Prostate gland (tissue), 2 donors: Measurements from ENCODE around the gene APOBEC3G. TPM values are rescaled to one million over a fixed set of nuclear protein-coding genes. Genes with fewer than 3 reads are reported as not detected.

ENCODE experiments used
- DNase-seq: peaks from one replicate; pipeline ENCODE4 v3.0.0-alpha.2; 2019; ENCODE audit warnings: low spot score
- H3K27ac ChIP-seq, 2 donors: fragments of 200-600 bp; sonication (generic); 2 replicates each; pipeline ENCODE4 v1.5.1; 2017 to 2019
- H3K27me3 ChIP-seq: fragments of 200-600 bp; sonication (generic); replicated peaks from 2 replicates; pipeline ENCODE4 v1.5.1; 2019; ENCODE audit not compliant: insufficient read depth
- H3K36me3 ChIP-seq, 2 donors: fragments of 200-600 bp; sonication (generic); 1 replicate in 1 of 2; 2 replicates in 1 of 2; pipeline versions ENCODE4 v1.5.1 to v1.8.1; 2017 to 2019
- H3K4me1 ChIP-seq: fragments of 200-600 bp; sonication (generic); replicated peaks from 2 replicates; pipeline ENCODE4 v1.5.1; 2019
- H3K4me3 ChIP-seq, 2 donors: fragments of 200-600 bp; sonication (generic); 2 replicates each; pipeline ENCODE4 v1.5.1; 2017 to 2019
- H3K9me3 ChIP-seq: fragments of 200-600 bp; sonication (generic); 2 replicates; pipeline ENCODE4 v1.5.1; 2017
- CTCF ChIP-seq, 4 experiments: fragments of 200-600 bp in 2 of 4; fragments of 450-650 bp in 2 of 4; sonication (generic) in 2 of 4; IDR thresholded peaks; 1 replicate in 3 of 4; 2 replicates in 1 of 4; pipeline ENCODE4 v1.5.1; 2016 to 2019; ENCODE audit warnings: antibody characterized with exemption in 4 of 4, mild to moderate bottlenecking in 2 of 4, moderate library complexity in 2 of 4
- POLR2A ChIP-seq: fragments of 450-650 bp; IDR thresholded peaks from one replicate; pipeline ENCODE4 v1.6.1; 2016; ENCODE audit warnings: antibody characterized with exemption, mild to moderate bottlenecking
- POLR2AphosphoS5 ChIP-seq: sonication (generic); formaldehyde crosslinking; IDR thresholded peaks from one replicate; pipeline ENCODE4 v1.6.1; 2017; ENCODE audit warnings: antibody characterized with exemption
- WGBS: methylation state at CpG from one replicate; pipeline ENCODE4 v1.1.5; 2018; 5-methylcytosine and 5-hydroxymethylcytosine counted together
- intact Hi-C: fragments of 100-400 bp; cut with DNase I; formaldehyde crosslinking; loops from one replicate; pipeline ENCODE4 v1.14.2; 2022
- total RNA-seq, 2 donors: library from RNA; depleted of rRNA; stranded (reverse); fragments of >200 nt; gene quantifications; one replicate each; pipeline ENCODE4 v1.1.0, GENCODE V29; 2016

Gene APOBEC3G
- total RNA-seq, 2 donors from 2014 or later: 17.7 to 52.3 TPM

GRCh38 chr22:39091126-39092081, 14.3 kb downstream of the APOBEC3G start:
- intact Hi-C loops: no loop called here
- H3K27ac ChIP-seq: no peak overlapping the region
- no peaks in the 10 kb centered on the region for H3K9me3 ChIP-seq
- no peaks in the 10 kb centered on the region for H3K4me1 ChIP-seq
- no peak overlapping the region for H3K4me3 ChIP-seq
- 78% methylated on average over 23 of the region's 23 CpGs for WGBS
- DNase-seq: no peak
- H3K36me3 ChIP-seq: no peaks in the 10 kb centered on the region
- H3K27me3 ChIP-seq: no peaks in the 10 kb centered on the region
- TF ChIP-seq CTCF (IDR thresholded peaks at IDR 0.05) (no peak), POLR2A (no peak), POLR2AphosphoS5 (no peak)

- no peaks in the 10 kb centered on the region for H3K36me3 ChIP-seq
- TF ChIP-seq CTCF (IDR thresholded peaks at IDR 0.05): no peak
- TF ChIP-seq POLR2A: no peak
- no peak for TF ChIP-seq POLR2AphosphoS5
- no peaks in the 10 kb centered on the region for H3K27me3 ChIP-seq
- H3K9me3 ChIP-seq: no peaks in the 10 kb centered on the region
- DNase-seq: no peak
- no peaks in the 10 kb centered on the region for H3K4me1 ChIP-seq
- H3K27ac ChIP-seq: no peak overlapping the region
- 74% methylated on average over 8 of the region's 8 CpGs for WGBS
- H3K4me3 ChIP-seq: no peak overlapping the region
- intact Hi-C loops: no loop called here
Measured at GRCh38 chr22:39092111-39092862, 15.2 kb downstream of the APOBEC3G start.

- Histone ChIP-seq H3K27me3 (no peaks in the 10 kb centered on the region), H3K4me3 (no peak overlapping the region), H3K36me3 (no peaks in the 10 kb centered on the region), H3K4me1 (no peaks in the 10 kb centered on the region), H3K9me3 (no peaks in the 10 kb centered on the region), H3K27ac (no peak overlapping the region)
- intact Hi-C loops: no loop called here
- DNase-seq: no peak
- TF ChIP-seq POLR2AphosphoS5 (no peak), POLR2A (no peak), CTCF (IDR thresholded peaks at IDR 0.05) (no peak)
- WGBS: 88% methylated on average over 14 of the region's 14 CpGs
Measured at GRCh38 chr22:39094717-39095389, 17.8 kb downstream of the APOBEC3G start.

GRCh38 chr22:39095971-39096370, 18.9 kb downstream of the APOBEC3G start:
- Histone ChIP-seq H3K4me3 (no peak overlapping the region), H3K27me3 (no peaks in the 10 kb centered on the region), H3K9me3 (no peaks in the 10 kb centered on the region), H3K27ac (no peak overlapping the region), H3K4me1 (no peaks in the 10 kb centered on the region), H3K36me3 (no peaks in the 10 kb centered on the region)
- intact Hi-C loops: no loop called here
- TF ChIP-seq CTCF (IDR thresholded peaks at IDR 0.05) (no peak), POLR2AphosphoS5 (no peak), POLR2A (no peak)
- no peak for DNase-seq
- WGBS: 92% methylated on average over 3 of the region's 3 CpGs
